Psoas muscle (tissue), 8 donors: ENCODE measurements around the gene KLHL25. TPM values are rescaled to one million over a fixed set of nuclear protein-coding genes. Genes with fewer than 3 reads are reported as not detected.
A peak's percentile ranks its signal among the peaks of the same experiment; 100 is the strongest.

Experiments
- ATAC-seq, 4 donors: fragments of 200-7000 bp; cut with Tn5 transposase; one replicate each; pipeline ENCODE4 v1.9.1; 2020; ENCODE audit warnings: moderate library complexity in 3 of 4, mild to moderate bottlenecking in 2 of 4
- DNase-seq, 2 donors: peaks; one replicate each; pipeline ENCODE4 v3.0.0-alpha.2; 2020
- H3K27ac ChIP-seq: fragments of 200-600 bp; one replicate; pipeline ENCODE4 v1.8.0; 2022
- H3K27me3 ChIP-seq, 3 donors: fragments of 200-600 bp in 1 of 3; one replicate each; pipeline versions ENCODE4 v1.6.1 to v1.8.0; 2013 to 2022; ENCODE audit warnings: low read length in 2 of 3, mild to moderate bottlenecking in 2 of 3, moderate library complexity in 1 of 3; ENCODE audit not compliant: insufficient read depth in 3 of 3
- H3K36me3 ChIP-seq, 2 donors: fragments of 200-600 bp in 1 of 2; one replicate each; pipeline versions ENCODE4 v1.6.1 to v1.8.0; 2013 to 2022; ENCODE audit warnings: low read depth in 1 of 2, mild to moderate bottlenecking in 1 of 2, moderate library complexity in 1 of 2; ENCODE audit not compliant: insufficient read depth in 1 of 2
- H3K4me1 ChIP-seq: fragments of 200-600 bp; one replicate; pipeline ENCODE4 v1.8.0; 2022
- H3K4me3 ChIP-seq: fragments of 200-600 bp; one replicate; pipeline ENCODE4 v1.8.0; 2022; ENCODE audit warnings: mild to moderate bottlenecking
- H3K9me3 ChIP-seq: fragments of 200-600 bp; one replicate; pipeline ENCODE4 v1.8.0; 2022
- CTCF ChIP-seq: fragments of 200-600 bp; IDR thresholded peaks from one replicate; pipeline ENCODE4 v1.8.0; 2022; ENCODE audit warnings: antibody characterized with exemption
- WGBS, 3 donors: extraction: QIAGEN DNeasy Blood & Tissue Kit; methylation state at CpG; one replicate each; pipeline versions ENCODE4 v1.1.6 to v1.1.7; 2013; 5-methylcytosine and 5-hydroxymethylcytosine counted together
- intact Hi-C, 2 donors: fragments of 100-400 bp; cut with DNase I; formaldehyde crosslinking; loops; one replicate each; pipeline versions ENCODE4 v1.11.0 to v1.14.2; 2022
- polyA plus RNA-seq, 3 donors: library from polyadenylated mRNA; stranded (reverse); fragments of 200-250 nt; gene quantifications; one replicate each; pipeline ENCODE4 v1.2.3, GENCODE V29; 2013
- total RNA-seq, 4 donors: library from RNA; stranded (reverse); fragmentation: NEBNext Ultra II Directional in 2 of 4; extraction: Animal tissue kit (Norgen Biotek cat#: 25700) in 2 of 4; gene quantifications; one replicate each; pipeline versions ENCODE4 v1.2.1 to v1.2.4, GENCODE V29; 2021 to 2023
- donor health status: healthy with polysubstance abuse.
- donor health status: DM: no; HTN: no; CAD: no; lungs with moderate emphysema.
- donor health status: Bipolar disorder and iron deficiency.
- donor health status: healthy.
- donor health status: DM: yes; HTN: yes; CAD: no.
- donor health status: DM: no; HTN: no; CAD: no.
- donor health status: DM: no; HTN: no; CAD: no.
- donor health status: DM: yes; HTN: yes; CAD: no.

Gene KLHL25
- total and polyA plus RNA-seq, 7 donors, result 3.8 to 15.7 (median 8.1) TPM

GRCh38 chr15:85769182-85769900 is 25.4 kb downstream of the KLHL25 start:
- no peak for DNase-seq
- H3K4me3 ChIP-seq, result no peak overlapping the region
- ATAC-seq, result no peak
- TF ChIP-seq CTCF, result no peak
- WGBS, 3 donors, result 98% methylated on average over 42 of the region's 42 CpGs
- no peak overlapping the region for H3K27ac ChIP-seq
- H3K4me1 ChIP-seq, result peaks cover 49% of the 10 kb centered on the region
- intact Hi-C loops, result no loop called here
- H3K9me3 ChIP-seq, result no peaks in the 10 kb centered on the region
- H3K27me3 ChIP-seq, result no peaks in the 10 kb centered on the region
- peaks cover 0 to 13% of the 10 kb centered on the region in 2 donors for H3K36me3 ChIP-seq

- Histone ChIP-seq H3K27me3 (no peaks in the 10 kb centered on the region), H3K9me3 (no peaks in the 10 kb centered on the region), H3K4me3 (no peak overlapping the region), H3K27ac (no peak overlapping the region), H3K36me3 (peaks cover 0 to 13% of the 10 kb centered on the region in 2 donors), H3K4me1 (peaks cover 52% of the 10 kb centered on the region)
- 96 to 98% (median 97%) methylated on average over 30 to 32 of the region's 32 CpGs for WGBS, 3 donors
- no peak for DNase-seq
- intact Hi-C loops, result no loop called here
- no peak for TF ChIP-seq CTCF
- ATAC-seq, result no peak
These were observed 26.0 kb downstream of the KLHL25 start for GRCh38 chr15:85768595-85769168.

GRCh38 chr15:85767785-85768529 is 26.8 kb downstream of the KLHL25 start:
- DNase-seq, result no peak
- Histone ChIP-seq H3K36me3 (peaks cover 0 to 13% of the 10 kb centered on the region in 2 donors), H3K4me1 (peaks cover 52% of the 10 kb centered on the region), H3K27me3 (no peaks in the 10 kb centered on the region), H3K9me3 (no peaks in the 10 kb centered on the region), H3K27ac (no peak overlapping the region), H3K4me3 (no peak overlapping the region)
- intact Hi-C loops, result no loop called here
- ATAC-seq, result no peak
- TF ChIP-seq CTCF, result no peak
- 94 to 98% (median 96%) methylated on average over 26 of the region's 26 CpGs for WGBS, 3 donors

- peak in 2 of 4 donors; percentile 14 to 26 for ATAC-seq
- intact Hi-C loops, result no loop called here
- TF ChIP-seq CTCF, result no peak
These were observed 28.5 kb downstream of the KLHL25 start for GRCh38 chr15:85766001-85766831.

More at GRCh38 chr15:85766001-85766831, 28.5 kb downstream of the KLHL25 start:
- no peak overlapping the region for H3K4me3 ChIP-seq
- H3K9me3 ChIP-seq, result no peaks in the 10 kb centered on the region
- H3K36me3 ChIP-seq, result peaks cover 0 to 13% of the 10 kb centered on the region in 2 donors
- H3K27ac ChIP-seq, result peak overlapping the region; percentile 28
- DNase-seq, result no peak
- no peaks in the 10 kb centered on the region for H3K27me3 ChIP-seq
- WGBS, 3 donors, result 36 to 51% (median 38%) methylated on average over 20 to 24 of the region's 24 CpGs
- H3K4me1 ChIP-seq, result peaks cover 44% of the 10 kb centered on the region
